ENCODE measurements around the gene RALB.

The RALB gene

DNA sequence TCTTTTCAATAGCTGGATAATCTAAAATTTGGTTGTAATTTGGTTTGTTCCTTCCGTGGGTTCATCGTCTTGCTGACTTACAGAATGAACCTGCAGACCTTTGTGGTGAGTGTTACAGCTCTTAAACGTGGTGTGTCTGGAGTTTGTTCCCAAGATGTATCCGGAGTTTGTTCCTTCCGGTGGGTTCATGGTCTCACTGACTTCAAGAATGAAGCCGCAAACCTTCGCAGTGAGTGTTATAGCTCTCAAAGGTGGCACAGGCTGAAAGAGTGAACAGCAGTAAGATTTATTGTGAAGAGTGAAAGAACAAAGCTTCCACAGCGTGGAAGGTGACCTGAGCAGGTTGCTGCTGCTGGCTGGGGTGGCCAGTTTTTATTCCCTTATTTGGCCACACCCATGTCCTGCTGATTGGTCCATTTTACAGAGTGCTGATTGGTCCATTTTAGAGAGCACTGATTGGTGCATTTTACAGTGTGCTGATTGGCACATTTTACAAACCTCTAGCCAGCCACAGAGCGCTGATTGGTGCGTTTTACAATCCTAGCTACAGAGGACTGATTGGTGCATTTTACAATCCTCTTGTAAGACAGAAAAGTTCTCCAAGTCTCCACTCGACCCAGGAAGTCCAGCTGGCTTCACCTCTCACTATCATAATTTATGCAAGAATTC lies 16.6 kb downstream of the RALB start:
- DNase-seq: no peak

DNA sequence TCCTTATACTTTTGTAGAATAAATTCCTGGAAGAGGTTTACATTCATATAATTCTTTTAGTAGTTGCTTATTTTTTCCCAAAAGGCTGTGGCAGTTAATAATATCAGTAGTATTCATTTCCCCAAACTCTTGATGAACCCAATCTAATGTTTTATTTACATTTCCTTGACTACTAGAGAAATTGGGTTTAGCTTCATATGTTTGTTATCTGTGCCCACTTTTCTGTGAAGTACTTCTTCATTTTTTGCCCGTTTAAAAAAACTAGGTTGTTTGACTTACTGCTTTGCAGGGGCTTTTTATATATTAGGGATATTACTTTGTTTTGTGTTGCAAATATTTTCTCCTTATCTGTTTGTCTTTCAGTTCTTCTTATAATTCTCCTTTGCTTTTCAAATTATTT lies 17.2 kb downstream of the RALB start:
- DNase-seq: no peak

DNA sequence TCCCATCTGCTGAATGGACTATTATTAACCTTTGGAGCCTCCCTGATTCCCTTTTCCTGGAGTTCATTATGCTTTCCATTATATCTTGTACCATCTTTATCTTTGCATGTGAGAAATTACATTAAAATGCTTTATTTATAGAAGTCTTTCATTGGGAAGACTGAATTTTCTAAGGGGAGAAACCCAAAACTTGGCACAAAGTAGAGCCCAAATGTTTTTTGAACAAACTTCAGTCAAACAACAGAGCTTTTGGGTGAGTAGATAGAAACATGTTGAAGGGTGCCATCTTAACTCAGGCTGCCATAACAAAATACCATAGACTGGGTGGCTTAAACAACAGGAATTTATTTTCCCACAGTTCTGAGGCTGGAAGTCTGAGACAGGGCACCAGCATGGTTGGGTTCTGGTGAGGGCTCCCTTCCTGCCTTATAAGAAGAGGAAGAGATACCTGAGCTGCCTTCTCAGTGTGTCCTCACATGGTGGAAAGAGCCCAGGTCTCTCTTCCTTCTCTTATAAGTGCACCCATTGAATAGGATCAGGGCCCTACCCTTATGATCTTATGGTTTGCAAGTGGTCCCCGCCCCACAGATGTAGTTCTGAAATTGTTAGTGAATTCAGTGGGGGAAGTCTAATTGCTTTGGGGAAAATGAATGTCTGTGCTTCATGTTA lies 19.2 kb downstream of the RALB start:
- no peak for DNase-seq

DNA sequence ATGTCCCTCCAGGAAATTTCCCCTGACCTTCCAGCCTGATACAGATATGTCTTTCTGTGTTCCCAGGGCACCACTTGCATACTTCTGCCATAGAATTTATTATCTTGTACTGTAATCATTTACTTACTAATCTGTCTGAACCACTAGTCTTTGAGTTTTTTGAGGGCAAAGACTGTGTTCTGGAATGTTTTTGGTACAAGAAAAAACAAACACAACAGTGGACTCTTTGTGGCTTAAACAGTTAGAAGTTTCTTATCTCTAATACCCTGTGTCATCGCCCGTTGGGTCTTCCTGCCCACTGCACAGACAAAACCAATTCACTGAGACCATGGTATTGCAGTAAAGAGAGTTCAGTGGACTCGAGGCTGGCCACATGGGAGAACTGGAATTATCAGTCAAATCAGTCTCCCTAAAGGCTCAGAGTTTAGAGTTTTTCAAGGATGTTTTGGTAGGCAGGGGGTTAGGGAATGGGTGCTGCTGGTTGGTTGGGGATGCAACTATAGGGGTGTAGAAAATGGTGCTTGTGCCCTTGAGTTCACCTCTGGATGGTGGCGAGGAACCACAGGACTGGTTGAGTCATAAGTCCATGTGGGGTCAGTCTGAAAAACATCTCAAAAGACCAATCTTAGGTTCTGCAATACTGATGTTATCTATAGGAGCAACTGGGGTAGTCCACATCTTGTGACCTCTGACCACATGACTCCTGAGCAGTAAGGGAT lies 20.3 kb downstream of the RALB start:
- no peak for DNase-seq

DNA sequence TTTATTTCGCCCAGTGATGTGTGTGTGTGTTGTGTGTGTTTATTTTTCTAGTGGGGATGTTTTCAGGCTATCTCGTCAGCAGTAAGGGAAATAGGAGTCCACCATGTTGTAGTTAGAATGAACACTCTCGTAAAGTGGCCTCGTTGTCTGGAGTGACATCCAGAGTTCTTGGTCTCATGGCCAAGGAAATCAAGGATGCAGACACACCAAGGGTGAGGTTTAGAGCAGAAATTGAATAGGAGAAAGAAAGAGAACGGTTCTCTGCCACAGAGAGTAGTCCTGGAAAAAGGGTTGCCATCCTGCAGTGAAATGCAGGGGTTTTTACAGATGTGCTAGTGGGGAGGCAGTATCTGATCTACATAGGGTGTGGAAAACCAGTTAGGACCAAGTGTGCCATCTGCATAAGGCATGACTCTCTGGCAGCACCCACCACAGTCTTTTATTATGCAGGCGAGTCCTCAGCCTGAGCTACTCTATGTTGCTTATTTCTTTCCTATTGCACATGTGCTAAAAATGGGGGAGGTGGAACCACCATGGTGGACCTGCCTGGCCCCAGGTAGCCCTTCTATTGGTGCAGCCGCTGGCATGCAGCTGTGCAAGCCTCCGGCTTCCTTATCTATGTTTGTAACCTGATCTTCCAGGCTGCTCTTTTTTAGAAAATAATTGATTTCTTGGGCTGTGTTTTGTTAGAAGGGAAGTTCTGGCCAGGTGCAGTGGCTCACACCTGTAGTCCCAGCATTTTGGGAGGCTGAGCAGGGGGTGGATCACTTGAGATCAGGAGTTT lies 23.2 kb downstream of the RALB start:
- DNase-seq: no peak

DNA sequence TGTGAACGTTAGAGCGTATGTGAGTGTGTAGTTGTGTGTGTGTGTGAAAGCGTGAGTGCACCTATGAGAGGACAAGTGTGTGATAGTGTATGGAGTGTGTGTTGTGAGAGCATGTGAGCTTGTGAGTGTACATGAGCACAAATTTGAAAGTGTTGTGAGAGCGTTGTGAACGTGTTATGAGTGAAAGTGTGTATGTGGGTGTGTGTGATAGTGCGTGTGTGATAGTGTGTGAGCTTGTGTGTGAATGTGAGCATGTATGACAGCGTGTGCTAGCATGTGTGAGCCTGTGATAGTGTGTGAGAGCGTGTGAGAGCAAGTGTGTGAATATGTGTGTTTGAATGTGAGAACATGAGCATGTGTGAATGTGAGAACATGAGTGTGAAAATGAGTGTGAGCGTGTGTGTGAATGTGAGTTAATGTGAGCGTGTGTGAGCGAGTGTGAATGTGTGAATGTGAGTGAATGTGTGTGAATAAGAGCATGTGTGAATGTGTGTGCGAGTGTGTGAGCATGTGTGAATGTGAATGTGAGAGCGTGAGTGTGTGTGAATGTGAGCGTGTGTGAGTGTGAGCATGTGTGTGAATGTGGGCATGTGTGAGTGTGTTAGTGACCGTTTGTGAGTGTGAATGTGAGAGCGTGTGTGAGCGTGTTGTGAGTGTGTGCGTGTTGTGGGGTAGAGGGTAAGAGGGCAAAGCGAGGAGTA lies 25.0 kb downstream of the RALB start:
- no peak for DNase-seq

DNA sequence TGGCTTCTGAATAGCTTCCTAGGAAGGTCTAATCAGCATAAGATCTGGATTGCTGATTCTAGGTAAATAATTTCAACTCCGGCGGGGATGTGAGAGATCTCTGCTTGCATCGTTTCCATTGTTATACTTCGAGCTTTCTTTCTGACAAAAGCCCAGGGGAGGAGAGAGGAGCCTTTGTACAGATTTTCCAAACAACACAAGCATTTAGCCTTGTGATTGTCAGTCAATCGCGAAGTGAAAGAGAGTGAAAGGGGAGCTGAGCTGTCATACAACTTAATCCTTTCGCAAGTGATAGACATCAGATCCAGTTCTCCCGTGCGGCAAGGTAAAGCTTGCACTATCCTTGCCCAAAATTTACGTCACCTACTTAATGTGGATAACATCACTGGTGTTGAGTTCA lies 26.2 kb downstream of the RALB start:
- no peak for DNase-seq

DNA sequence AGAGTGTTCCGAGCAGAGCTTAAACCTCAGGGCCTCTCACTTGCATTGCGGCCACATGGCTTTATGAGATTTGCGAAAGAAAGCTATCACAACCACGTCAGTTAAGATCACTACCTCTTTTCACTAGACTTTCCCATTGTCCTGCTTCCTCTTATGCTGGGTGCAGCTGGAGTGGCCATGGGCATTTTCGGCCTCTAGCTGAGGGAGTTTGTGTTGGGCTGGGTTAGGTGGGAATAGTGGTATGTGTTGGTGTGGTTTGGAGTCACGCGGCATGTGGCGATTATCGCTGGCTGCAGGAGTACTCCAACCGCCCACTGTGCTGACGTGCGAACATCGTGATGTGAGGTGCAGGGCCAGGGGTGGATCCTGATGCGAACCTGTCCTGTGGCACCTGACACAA lies 27.1 kb downstream of the RALB start:
- DNase-seq: no peak

DNA sequence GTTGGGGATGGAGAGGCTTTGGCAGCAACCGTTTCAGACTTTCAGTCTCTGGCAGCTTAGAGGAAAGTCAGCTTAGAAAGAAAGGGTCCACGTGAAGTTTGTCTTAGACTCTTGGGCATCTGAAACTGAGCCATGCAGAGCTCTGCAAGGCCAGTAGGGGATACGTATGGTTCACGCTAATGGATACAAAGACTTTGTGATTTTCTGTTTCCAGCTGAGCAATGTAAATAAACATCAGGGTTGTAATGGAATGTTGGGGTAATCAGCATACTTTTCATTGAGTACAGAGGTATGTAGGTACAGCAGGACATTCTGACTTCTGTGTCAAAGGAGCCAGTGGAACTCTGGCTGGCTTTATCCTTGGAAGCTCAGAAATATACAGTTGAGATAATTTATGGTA lies 31.0 kb downstream of the RALB start:
- DNase-seq: no peak

DNA sequence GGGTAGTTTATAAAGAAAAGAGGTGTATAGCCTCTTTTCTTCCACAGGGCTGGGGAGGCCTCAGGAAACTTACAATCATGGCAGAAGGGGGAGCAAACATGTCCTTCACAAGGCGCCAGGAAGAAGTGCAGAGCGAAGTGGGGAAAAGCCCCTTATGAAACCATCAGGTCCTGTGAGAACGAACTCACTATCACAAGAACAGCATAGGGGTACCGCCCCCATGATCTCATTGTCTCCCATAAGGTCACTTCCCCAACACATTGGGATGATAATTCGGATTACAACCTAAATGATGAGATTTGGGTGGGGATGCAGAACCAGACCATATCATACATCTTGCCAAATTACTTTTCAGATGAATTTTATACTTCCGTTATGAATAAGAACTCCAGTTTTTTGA lies 32.4 kb downstream of the RALB start:
- no peak for DNase-seq

DNA sequence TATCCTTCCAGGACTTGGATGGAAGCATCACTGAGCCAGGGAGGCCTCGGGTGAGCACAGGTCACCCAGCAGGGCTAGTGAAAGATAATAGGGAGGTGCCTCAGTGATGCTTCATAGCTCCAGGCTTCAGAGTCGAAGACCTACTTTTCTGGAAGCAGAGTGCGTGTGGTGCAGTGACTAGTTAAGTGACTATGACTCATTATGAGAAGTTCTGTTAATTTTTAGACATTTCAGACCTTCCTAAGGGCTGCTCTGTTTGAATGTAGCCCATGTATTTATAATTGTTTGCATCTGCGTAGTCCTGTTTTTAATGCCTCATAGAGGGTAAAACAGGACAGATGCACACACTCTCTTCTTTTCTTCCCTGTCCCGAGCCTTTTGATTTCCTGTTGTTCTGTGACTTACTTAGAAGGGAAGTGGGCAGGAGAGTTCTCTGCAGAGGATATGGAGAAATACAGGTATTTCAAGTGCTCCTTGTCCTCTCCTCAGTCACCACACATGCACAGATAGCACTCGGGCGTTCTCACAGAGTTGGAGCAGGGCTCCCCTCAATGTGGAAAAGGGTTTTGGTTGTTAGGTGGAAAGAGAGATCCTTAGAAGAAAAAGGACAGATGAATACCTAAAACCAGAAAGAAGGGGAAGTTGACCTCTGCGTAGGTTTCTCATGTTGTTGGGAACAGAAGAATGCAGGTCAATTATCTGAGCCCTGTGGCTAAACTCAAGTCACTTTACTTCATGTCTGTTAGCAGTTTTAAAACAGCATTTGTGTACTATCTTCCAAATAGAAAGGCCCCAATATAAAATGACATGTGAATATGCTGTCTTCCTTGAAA lies 34.7 kb downstream of the RALB start:
- DNase-seq: peak; percentile 18

DNA sequence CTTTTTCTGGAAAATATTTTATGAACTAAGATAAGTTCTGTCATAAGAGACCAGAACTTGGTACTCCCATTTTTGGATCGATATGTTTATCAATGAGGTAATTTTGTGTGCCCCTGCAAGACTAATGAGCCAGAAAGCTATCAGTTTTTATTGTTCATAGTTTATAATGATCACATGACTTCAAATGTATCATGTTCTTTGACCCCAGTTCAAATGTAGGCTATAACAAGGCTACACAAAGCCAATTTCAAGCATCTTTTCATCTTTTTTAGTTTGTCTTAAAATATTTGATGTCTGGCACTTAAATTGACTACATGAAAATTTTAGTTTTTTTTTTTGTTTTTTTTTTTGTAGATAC lies 35.3 kb downstream of the RALB start:
- no peak for DNase-seq

DNA sequence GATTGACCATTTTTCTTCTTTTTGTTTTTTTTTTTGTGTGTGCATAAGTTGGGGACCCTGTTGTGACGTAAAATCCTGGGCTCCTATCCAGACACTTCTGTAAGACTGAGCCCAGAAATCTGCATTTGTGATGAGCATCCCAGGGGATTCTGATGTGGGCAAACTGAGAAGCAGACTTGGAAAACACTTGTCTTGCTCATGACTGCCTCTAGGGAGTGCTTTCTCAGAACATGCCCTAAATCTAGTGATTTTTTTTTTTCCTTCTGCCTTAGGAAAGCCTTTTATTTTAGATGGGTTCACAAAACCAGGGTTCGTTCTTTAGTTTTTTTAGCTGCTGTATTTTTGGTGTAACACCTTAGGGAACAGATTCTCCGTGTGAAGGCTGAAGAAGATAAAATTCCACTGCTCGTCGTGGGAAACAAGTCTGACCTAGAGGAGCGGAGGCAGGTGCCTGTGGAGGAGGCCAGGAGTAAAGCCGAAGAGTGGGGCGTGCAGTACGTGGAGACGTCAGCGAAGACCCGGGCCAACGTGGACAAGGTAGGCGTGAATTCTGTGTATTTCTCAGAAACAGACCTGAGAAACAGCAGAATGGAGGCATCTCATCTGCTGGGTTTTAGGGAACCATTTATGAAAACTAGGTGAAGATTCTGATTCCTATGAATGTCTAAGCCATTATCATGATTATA lies 36.7 kb downstream of the RALB start:
- no peak for DNase-seq

DNA sequence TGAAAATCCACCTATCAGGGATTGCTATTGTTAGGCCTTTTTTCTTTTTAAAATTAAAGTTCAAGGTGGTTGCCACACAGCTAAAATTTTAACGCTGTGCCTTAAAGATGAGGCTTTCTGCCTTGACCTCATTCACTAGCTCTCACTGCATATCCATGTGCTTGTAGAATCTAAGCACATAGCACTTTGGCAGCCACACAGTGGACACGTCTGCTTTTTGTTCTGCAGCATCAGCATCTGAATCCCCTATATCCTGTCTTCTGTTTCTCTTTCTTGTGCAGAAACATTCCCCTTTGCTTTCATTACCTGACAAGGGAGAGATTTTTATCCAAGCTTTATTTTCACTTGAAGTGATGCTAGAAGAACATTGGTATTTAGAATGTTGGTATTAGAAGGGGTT lies 38.1 kb downstream of the RALB start:
- no peak for DNase-seq

DNA sequence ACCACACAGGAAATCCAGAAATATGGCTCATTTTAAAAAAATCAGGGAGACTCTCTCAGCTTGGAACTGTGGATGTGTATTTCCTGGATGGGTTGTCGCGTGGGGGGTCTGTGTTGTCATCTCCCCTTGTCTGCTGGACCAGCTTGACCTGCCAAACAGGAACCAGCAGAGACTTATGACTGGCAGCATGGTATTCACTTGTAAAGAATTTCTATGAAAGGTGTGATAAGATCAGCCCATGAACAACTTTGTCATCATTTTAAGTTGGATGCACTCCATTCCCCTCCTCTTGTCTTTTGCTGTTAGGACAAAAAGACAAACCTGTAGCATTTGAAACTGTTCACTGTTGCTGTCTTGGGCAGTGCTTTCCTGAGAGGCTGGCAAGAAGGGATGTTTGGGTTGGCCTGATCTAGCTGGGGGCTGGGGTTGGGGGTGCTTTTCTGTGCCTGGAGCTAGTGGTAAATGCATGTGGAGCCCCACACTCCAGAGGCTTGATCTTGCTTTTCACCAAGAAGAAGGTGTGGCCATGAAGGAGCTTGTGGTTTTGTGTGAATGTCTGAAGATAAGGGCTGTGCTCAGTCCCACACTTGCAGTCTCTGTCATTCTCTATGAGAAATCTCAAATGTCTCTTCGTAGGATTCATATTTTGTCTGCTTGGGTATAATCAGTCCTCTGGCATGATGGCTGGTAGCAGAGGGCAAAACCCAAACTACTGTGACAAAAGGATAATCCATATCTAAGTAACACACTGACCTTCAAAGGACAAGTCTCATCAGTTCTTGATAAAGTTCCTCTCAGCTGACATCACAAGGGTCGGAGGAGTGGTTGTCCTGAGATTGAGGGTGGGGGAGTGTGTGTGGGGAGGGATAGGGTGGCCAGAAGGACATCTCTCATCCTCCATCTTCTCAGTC lies 39.0 kb downstream of the RALB start:
- no peak for DNase-seq

DNA sequence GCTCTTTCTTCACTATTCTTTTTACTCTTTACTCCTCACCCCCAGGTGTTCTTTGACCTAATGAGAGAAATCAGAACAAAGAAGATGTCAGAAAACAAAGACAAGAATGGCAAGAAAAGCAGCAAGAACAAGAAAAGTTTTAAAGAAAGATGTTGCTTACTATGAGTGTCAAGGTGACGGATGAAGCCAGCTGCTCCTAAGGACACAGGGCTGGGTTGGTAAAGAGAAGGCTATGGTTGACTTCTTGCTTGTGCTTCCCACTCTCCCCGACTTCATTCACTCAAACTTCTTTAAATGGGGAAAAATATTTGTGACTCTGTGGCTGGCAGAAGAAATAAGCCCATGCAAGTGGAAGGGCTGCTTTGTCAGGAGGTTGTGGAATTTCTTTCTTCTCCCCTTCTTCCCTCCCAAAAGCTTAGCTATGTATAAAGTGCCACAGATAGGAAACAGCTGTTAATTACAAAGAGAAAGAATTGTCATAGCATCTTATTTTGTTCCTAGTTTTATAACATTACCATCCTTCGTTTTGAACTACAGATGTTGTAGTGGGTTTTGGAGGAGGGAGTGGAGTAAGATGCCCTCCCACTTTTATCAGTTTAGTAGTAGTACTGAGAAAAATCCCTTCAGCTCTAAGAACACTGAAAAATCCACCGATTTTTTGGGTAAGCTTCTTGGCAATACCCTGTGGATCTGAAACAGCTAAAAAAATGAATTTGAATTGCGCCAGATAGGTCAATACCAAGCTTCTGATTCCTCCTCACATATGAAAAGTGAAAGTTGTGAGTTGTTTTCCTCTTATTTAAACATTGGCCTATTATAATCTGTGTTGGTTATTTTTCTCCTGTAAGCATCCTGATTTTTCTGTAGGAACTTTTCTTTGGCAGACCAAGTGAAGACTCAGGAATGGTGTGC lies 40.7 kb downstream of the RALB start:
- DNase-seq: no peak

DNA sequence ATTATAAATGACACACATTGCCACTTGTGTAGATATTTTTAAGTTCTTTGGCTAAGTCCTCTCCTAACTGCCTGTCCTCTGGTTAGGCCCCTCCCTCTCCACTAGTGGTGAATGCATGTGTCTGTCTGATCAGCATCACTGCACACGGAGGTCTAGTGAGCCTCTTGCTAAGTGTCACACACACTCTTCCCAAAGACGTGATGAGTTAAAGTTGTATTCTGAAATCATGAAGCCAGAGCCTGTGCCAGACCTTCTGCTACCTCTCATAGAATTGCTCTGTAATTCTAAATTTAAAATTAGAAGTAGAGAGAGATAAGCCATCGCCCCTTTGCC lies 41.3 kb downstream of the RALB start:
- DNase-seq: no peak

DNA sequence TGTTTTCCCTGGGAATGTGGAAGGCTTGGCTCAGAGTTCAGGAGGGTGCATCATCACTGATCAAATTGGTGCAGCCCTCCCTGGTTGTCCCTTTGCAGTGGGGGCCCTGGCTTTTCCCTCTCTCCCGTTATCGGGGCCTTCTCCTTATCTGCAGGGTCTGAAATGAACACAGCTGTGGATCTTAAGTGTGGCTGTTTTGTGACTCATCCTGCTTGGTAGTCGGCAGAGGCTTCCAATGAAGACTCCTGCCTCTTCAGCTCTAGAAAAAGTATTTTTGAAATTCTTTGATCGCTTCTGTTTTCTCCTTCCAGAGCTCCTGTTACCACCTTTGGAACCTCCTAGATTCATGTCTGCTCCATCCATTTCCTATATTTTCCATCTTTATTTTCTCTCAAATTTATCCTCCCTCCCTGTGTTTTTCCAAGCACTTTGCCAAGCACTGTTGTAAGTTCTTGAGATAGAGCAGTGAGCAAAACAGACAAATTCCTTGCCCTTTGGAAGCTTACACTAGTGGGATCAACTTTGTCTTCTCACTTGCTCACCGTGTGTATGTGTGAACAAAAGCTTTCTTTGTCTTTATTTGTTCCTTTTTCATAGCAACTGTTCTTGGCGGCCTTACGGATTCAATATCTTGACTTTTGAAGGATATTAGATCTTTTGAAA lies 45.7 kb downstream of the RALB start:
- DNase-seq: no peak

DNA sequence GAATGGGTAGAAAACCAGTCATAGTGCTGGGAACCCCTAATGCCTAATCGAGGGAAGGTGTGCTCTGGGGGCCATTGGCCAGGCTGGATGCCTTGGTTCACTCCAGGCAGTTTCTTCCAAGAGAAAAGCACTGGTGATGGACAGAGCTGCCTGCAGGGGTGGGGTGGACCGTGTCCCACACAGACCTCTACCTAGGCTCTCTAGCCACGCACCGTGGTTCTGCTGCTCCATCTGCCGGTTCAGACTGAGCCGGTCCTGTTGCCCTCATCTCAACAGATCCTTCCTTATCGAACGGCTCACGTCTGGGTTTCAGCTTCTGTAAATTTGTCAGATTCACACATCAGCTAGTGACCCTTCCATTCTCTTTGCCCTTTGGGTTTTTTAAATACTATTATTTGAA lies 46.4 kb downstream of the RALB start:
- no peak for DNase-seq

All from CD4-positive, alpha-beta T cell treated with Interleukin-17A for 4 hours (primary cell).